Testis (tissue), 3 donors: ENCODE results near the gene CAMTA2. TPM values are rescaled to one million over a fixed set of nuclear protein-coding genes. Genes with fewer than 3 reads are reported as not detected.

Experiments used
- DNase-seq: peaks from one replicate; pipeline ENCODE4 v3.0.0-alpha.2; 2019
- H3K27ac ChIP-seq, 2 donors: fragments of 200-600 bp; sonication (generic); one replicate each; pipeline ENCODE4 v1.5.1; 2019
- H3K27me3 ChIP-seq: fragments of 200-600 bp; sonication (generic); one replicate; pipeline ENCODE4 v1.5.1; 2019
- H3K36me3 ChIP-seq: fragments of 200-600 bp; sonication (generic); one replicate; pipeline ENCODE4 v1.5.1; 2017; ENCODE audit warnings: low read depth; ENCODE audit errors: missing control alignments
- H3K4me1 ChIP-seq: fragments of 200-600 bp; sonication (generic); one replicate; pipeline ENCODE4 v1.5.1; 2019
- H3K4me3 ChIP-seq, 2 donors: fragments of 200-600 bp; sonication (generic); one replicate each; pipeline ENCODE4 v1.5.1; 2017 to 2019
- H3K9me3 ChIP-seq: fragments of 200-600 bp; sonication (generic); one replicate; pipeline ENCODE4 v1.5.1; 2017
- POLR2A ChIP-seq: fragments of 450-650 bp; IDR thresholded peaks from one replicate; pipeline ENCODE4 v1.6.1; 2017; ENCODE audit warnings: antibody characterized with exemption, mild to moderate bottlenecking, moderate library complexity
- WGBS, 2 donors: methylation state at CpG; one replicate each; pipeline ENCODE4 v1.1.5; 2018; 5-methylcytosine and 5-hydroxymethylcytosine counted together
- intact Hi-C: fragments of 100-400 bp; cut with DNase I; formaldehyde crosslinking; loops from one replicate; pipeline ENCODE4 v1.15.1; 2023; ENCODE audit warnings: low total_unique reads
- polyA plus RNA-seq: library from polyadenylated mRNA; stranded (reverse); fragments of 350-450 nt; fragmentation: Illumina TruSeq; extraction: RNeasy Lipid Tissue Mini Kit (QIAGEN cat#74804); gene quantifications from one replicate; pipeline ENCODE4 v1.2.3, GENCODE V29; 2014; ENCODE audit warnings: low read depth, low replicate concordance; ENCODE audit not compliant: insufficient read depth
- total RNA-seq, 2 donors: library from RNA; depleted of rRNA; stranded (reverse); fragments of >200 nt; gene quantifications; one replicate each; pipeline ENCODE4 v1.2.3, GENCODE V29; 2016
- TF ChIP-seq, protein P1 (sequence below), 3 experiments: fragments of 450-650 bp in 2 of 3; fragments of 200-600 bp in 1 of 3; sonication (generic) in 1 of 3; IDR thresholded peaks; one replicate each; pipeline ENCODE4 v1.5.1; 2016 to 2019; ENCODE audit warnings: antibody characterized with exemption in 3 of 3, mild to moderate bottlenecking in 2 of 3, moderate library complexity in 1 of 3

CAMTA2 gene
- total and polyA plus RNA-seq, 3 donors from 2014 or later: 22.4 to 59.3 (median 51.3) TPM

DNA sequence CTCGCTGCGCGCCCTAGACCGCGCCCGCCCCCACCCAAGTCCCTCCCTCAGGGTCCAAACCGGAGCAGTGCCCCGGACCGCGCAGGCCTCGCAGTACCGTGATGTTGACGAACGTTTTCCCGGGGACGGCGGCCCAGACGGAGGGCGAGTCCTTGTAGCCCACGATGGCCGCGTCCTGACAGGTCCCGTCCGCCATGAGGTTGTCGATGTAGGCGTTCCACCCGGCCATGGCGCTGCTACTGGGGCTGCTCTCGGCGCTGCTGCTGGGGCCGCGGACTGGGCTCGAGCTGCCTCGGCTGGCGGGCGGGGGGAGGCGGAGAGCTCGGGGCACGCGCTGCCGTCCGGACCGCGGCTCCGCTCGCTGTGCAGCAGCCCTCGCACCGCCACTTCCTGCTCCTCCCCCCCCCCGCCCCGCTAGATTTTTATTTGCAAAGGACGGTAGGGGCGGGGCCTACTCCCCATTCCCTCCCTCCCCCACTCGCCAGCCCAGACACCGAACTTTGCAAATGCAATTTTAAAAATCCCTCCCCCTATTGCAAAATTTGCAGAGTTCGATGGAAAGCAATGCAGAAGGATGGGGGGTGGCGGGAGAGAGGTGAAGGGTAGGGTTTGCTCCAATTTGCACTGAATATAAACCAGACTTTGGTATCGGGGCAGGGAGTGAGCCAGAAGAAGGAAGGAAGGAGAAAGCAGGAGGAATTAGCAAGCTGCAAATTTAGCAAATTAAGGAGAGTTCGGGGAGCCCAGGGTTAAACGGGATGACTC lies 39.1 kb downstream of the CAMTA2 start, which contains the start of gene PFN1:
Gene PFN1 (minus strand): TSS at position 365 of the 765 bp plus-strand sequence. CDS start 136 bp downstream, at position 229.
- intact Hi-C loops: no loop called here
- Histone ChIP-seq H3K4me3 (peak within 1 kb of the TSS; percentile 90 to 99), H3K27me3 (no peaks in the 10 kb centered on the region), H3K4me1 (peaks cover 20% of the 10 kb centered on the region), H3K27ac (peak within 1 kb of the TSS; percentile 91 to 92), H3K9me3 (no peaks in the 10 kb centered on the region), H3K36me3 (no peaks in the 10 kb centered on the region)
- peak; percentile 93 for DNase-seq
- WGBS, 2 donors: 0% methylated on average over 23 to 28 of the region's 59 CpGs
- TF ChIP-seq POLR2A: no peak
- TF ChIP-seq, protein P1, sequence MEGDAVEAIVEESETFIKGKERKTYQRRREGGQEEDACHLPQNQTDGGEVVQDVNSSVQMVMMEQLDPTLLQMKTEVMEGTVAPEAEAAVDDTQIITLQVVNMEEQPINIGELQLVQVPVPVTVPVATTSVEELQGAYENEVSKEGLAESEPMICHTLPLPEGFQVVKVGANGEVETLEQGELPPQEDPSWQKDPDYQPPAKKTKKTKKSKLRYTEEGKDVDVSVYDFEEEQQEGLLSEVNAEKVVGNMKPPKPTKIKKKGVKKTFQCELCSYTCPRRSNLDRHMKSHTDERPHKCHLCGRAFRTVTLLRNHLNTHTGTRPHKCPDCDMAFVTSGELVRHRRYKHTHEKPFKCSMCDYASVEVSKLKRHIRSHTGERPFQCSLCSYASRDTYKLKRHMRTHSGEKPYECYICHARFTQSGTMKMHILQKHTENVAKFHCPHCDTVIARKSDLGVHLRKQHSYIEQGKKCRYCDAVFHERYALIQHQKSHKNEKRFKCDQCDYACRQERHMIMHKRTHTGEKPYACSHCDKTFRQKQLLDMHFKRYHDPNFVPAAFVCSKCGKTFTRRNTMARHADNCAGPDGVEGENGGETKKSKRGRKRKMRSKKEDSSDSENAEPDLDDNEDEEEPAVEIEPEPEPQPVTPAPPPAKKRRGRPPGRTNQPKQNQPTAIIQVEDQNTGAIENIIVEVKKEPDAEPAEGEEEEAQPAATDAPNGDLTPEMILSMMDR (IDR thresholded peaks at IDR 0.05): no peak

DNA sequence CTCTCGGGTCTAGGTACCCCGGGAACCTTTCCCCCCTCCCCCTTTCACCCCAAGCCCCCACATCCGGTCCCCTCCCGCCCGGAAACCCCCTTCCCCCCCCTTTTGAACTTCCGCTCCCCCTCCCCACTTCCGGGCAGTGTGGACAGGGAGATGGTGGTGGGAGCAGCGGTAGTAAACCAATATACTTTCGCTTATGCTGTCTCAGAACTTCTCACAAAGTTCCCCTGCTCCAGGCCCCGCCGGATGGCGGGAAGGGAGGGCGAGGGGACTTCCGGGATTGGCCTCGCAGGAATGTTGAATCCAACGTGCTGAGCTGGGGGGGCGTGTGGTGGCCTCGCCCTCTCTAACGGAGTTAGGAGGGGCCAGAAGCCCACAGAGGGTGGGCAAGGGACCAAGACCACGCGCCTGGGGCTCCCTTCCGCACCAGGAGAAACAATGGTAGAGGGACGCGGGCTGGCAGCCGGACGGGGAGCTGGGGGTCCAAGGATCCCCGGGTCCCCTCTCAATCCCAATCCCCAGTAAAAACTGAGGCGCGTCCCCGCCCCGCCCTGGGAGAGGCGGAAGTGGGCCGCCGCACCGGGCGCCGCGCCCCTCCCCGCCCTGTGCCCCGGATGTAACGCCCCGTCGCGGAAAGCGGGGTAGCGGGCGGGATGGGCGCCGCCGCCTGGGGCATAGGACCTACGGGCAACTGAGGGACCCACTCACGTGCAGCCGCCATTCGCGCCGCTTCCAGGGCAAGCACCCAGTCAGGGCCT lies 39.9 kb downstream of the CAMTA2 start:
- no peaks in the 10 kb centered on the region for H3K27me3 ChIP-seq
- intact Hi-C loops: no loop called here
- no peaks in the 10 kb centered on the region for H3K9me3 ChIP-seq
- DNase-seq: peak; percentile 56
- peak overlapping the region; percentile 91 to 92 for H3K27ac ChIP-seq
- WGBS, 2 donors: 0 to 2% methylated on average over 19 to 48 of the region's 56 CpGs
- peak overlapping the region; percentile 90 to 99 for H3K4me3 ChIP-seq
- H3K36me3 ChIP-seq: no peaks in the 10 kb centered on the region
- peaks cover 20% of the 10 kb centered on the region for H3K4me1 ChIP-seq
- TF ChIP-seq POLR2A: no peak
- TF ChIP-seq, protein P1 (IDR thresholded peaks at IDR 0.05): no peak

DNA sequence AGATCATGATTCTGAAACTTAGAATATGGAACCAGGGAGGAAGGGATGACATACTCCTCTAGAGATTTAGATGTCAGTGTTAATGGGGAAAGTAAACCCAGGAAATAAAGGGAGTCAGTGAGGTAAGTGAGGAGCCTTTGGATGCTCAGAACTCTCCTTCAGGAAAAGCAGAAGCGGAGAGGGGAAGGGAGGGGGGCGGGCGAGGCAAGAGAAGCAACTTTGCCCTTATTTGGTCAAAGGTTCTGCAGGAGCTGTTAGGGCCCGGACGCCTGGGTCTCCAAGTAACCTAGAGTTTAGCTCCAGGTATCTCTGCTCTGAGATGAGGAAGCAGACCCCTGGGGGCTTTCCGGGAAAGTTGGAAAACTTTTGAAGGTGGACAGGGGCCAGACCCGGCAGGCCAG lies 40.5 kb downstream of the CAMTA2 start:
- Histone ChIP-seq H3K9me3 (no peaks in the 10 kb centered on the region), H3K27me3 (no peaks in the 10 kb centered on the region), H3K4me3 (peak overlapping the region; percentile 90 to 99), H3K27ac (peak overlapping the region; percentile 91 to 92), H3K36me3 (no peaks in the 10 kb centered on the region), H3K4me1 (peaks cover 20% of the 10 kb centered on the region)
- intact Hi-C loops: no loop called here
- DNase-seq: no peak
- TF ChIP-seq POLR2A: no peak
- TF ChIP-seq, protein P1 (IDR thresholded peaks at IDR 0.05): no peak
- 0 to 1% methylated on average over 7 of the region's 7 CpGs for WGBS, 2 donors

DNA sequence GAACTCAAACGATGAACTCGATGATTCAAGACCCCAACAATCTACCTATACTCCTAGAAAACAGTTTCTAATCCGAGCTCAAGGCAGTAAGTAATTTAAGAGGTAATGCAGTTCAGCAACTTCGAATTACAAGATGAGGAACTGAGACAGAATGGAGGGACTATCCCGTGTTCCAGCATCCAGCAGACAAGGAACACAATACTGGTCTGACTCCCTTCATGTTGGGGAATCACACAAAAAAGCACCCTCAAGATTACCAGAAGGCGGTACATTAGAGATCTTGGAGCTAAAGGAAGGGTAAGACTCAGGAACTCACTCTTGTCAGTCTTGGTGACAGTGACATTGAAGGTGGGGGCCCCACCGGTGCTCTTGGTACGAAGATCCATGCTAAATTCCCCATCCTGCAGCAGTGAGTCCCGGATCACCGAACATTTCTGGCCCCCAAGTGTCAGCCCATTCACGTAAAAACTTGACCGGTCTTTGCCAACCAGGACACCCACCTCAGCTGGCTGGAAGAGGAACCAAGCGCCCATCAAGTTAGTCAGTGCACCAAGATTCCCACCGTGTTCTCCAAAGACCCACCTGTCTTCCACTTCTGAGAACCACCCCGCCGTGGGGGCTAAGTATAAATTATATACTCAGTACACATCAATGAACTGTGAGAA lies 41.0 kb downstream of the CAMTA2 start:
- Histone ChIP-seq H3K27ac (peak overlapping the region; percentile 91 to 92), H3K4me1 (peaks cover 22% of the 10 kb centered on the region), H3K9me3 (no peaks in the 10 kb centered on the region), H3K36me3 (no peaks in the 10 kb centered on the region), H3K4me3 (peak overlapping the region; percentile 90 to 99), H3K27me3 (no peaks in the 10 kb centered on the region)
- intact Hi-C loops: no loop called here
- no peak for DNase-seq
- 19 to 37% methylated on average over 14 to 16 of the region's 16 CpGs for WGBS, 2 donors
- no peak for TF ChIP-seq POLR2A
- TF ChIP-seq, protein P1 (IDR thresholded peaks at IDR 0.05): no peak
